PC-9 (cell line): ENCODE data around the gene RTKN.

Experiments used
- EZH2 ChIP-seq: fragments of 200-600 bp; sonication (generic); IDR thresholded peaks from 2 replicates; pipeline ENCODE4 v1.8.0; 2017; ENCODE audit warnings: antibody characterized with exemption, low read depth
- TF ChIP-seq, protein P1 (sequence below): fragments of 200-600 bp; sonication (generic); conservative IDR thresholded peaks from 2 replicates; pipeline ENCODE4 v1.6.1; 2017; ENCODE audit warnings: mixed run types, antibody characterized with exemption, mild to moderate bottlenecking, moderate library complexity

DNA sequence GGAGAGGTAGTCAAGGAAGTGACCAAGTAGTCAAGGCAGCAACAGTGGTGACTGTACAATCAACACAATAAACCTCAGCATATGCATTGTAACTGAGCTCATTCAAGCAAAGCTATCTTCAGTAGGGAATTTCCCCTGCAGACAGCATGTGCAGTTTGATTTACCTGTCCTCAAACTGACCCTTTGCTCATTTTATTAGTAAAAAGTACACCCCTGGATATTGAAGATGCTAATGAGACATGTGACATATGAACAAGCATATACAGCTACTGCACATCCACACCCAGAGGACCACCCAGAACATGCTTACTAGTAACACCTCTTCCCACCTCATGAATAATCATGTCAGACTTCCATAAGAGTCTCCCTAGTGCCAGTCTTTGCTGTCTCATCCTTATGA lies 35.7 kb downstream of the RTKN start:
- TF ChIP-seq, protein P1, sequence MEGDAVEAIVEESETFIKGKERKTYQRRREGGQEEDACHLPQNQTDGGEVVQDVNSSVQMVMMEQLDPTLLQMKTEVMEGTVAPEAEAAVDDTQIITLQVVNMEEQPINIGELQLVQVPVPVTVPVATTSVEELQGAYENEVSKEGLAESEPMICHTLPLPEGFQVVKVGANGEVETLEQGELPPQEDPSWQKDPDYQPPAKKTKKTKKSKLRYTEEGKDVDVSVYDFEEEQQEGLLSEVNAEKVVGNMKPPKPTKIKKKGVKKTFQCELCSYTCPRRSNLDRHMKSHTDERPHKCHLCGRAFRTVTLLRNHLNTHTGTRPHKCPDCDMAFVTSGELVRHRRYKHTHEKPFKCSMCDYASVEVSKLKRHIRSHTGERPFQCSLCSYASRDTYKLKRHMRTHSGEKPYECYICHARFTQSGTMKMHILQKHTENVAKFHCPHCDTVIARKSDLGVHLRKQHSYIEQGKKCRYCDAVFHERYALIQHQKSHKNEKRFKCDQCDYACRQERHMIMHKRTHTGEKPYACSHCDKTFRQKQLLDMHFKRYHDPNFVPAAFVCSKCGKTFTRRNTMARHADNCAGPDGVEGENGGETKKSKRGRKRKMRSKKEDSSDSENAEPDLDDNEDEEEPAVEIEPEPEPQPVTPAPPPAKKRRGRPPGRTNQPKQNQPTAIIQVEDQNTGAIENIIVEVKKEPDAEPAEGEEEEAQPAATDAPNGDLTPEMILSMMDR: no peak
- no peak for TF ChIP-seq EZH2
